GM12878 (cell line): Measurements from ENCODE around the gene BBS10. TPM values are rescaled to one million over a fixed set of nuclear protein-coding genes. Genes with fewer than 3 reads are reported as not detected.

Experiments used
- ATAC-seq: fragments of 200-7000 bp; cut with Tn5 transposase; 3 replicates; pipeline ENCODE4 v1.9.1; 2020; ENCODE audit warnings: mild to moderate bottlenecking, moderate library complexity
- BruUV-seq: library from RNA; stranded (reverse); fragments of 400-500 nt; replicated peaks from 2 replicates; lab custom pipeline; 2021; lab: Mats Ljungman, UMichigan
- CTCF ChIA-PET: fragments of 300-600 bp; sonication (Branson Sonifier 250); formaldehyde crosslinking; extraction: SDS; loops from one replicate; lab custom pipeline; 2021; ENCODE audit warnings: inconsistent platforms; lab: Yijun Ruan, JAX
- POLR2A ChIA-PET: fragments of 350-600 bp; formaldehyde crosslinking; extraction: SDS; loops from one replicate; lab custom pipeline; 2021; ENCODE audit warnings: inconsistent platforms; lab: Charles Lee
- RAD21 ChIA-PET: fragments of 300-600 bp; sonication (Branson Sonifier 250); formaldehyde crosslinking; loops from one replicate; lab custom pipeline; 2023; ENCODE audit warnings: antibody characterized with exemption; ENCODE audit not compliant: unreplicated experiment; lab: Charles Lee
- SMC1A ChIA-PET: fragments of 300-600 bp; sonication (Branson Sonifier 250); formaldehyde crosslinking; loops from one replicate; lab custom pipeline; 2023; ENCODE audit not compliant: unreplicated experiment, uncharacterized antibody; lab: Charles Lee
- DNase-seq: peaks from one replicate; pipeline ENCODE4 v3.0.0-alpha.2; 2011; ENCODE audit warnings: low read depth, low spot score
- FAIRE-seq: peaks from 3 replicates; lab custom pipeline; 2011; peaks lifted over from hg19 to GRCh38; lab: Jason Lieb, UNC
- H2AFZ ChIP-seq: 2 replicates; pipeline ENCODE4 v1.6.0; 2011; ENCODE audit warnings: low read depth, low read length, control low read depth; ENCODE audit not compliant: control insufficient read depth
- H3K27ac ChIP-seq: 2 replicates; pipeline ENCODE4 v1.5.1; 2011; ENCODE audit warnings: control low read depth; ENCODE audit not compliant: control insufficient read depth, insufficient read depth
- H3K27me3 ChIP-seq, 2 experiments: replicated peaks in 1 of 2; 2 replicates each; pipeline versions ENCODE4 v1.6.0 to v1.6.1; 2011; ENCODE audit warnings: low read length in 1 of 2; ENCODE audit not compliant: control insufficient read depth in 2 of 2, insufficient read depth in 2 of 2
- H3K36me3 ChIP-seq, 2 experiments: 2 replicates each; pipeline ENCODE4 v1.5.1; 2011; ENCODE audit warnings: low read length in 1 of 2; ENCODE audit not compliant: control insufficient read depth in 2 of 2, insufficient read depth in 2 of 2
- H3K4me1 ChIP-seq: 2 replicates; pipeline ENCODE4 v1.6.1; 2011; ENCODE audit warnings: mild to moderate bottlenecking, low read length, moderate library complexity, mixed read lengths; ENCODE audit not compliant: control insufficient read depth, insufficient read depth
- H3K4me2 ChIP-seq: 2 replicates; pipeline ENCODE4 v1.6.0; 2011; ENCODE audit warnings: control low read depth; ENCODE audit not compliant: control insufficient read depth, insufficient read depth
- H3K4me3 ChIP-seq: fragments of 200-600 bp; sonication (generic); 2 replicates; pipeline ENCODE4 v1.5.1; 2016
- H3K79me2 ChIP-seq: 2 replicates; pipeline ENCODE4 v1.6.0; 2011; ENCODE audit warnings: low read length; ENCODE audit not compliant: control insufficient read depth, insufficient read depth
- H3K9ac ChIP-seq: 2 replicates; pipeline ENCODE4 v1.8.0; 2011; ENCODE audit warnings: low read length, control low read depth, mixed read lengths; ENCODE audit not compliant: control insufficient read depth, insufficient read depth
- H3K9me3 ChIP-seq: replicated peaks from 3 replicates; pipeline ENCODE4 v1.5.1; 2011; ENCODE audit warnings: mild to moderate bottlenecking, low read length; ENCODE audit not compliant: control insufficient read depth, insufficient read depth
- H4K20me1 ChIP-seq: 2 replicates; pipeline ENCODE4 v1.6.0; 2011; ENCODE audit not compliant: control insufficient read depth, insufficient read depth
- CBX5 ChIP-seq: sonication (generic); IDR thresholded peaks from 2 replicates; pipeline ENCODE4 v1.6.1; 2016; ENCODE audit warnings: low read depth, moderate library complexity, mild to moderate bottlenecking, inconsistent platforms
- E2F8 ChIP-seq: fragments of 450-650 bp; IDR thresholded peaks from 2 replicates; pipeline ENCODE4 v1.6.1; 2018; ENCODE audit warnings: mild to moderate bottlenecking, low read depth, moderate library complexity; ENCODE audit not compliant: partially characterized antibody
- ESRRA ChIP-seq: IDR thresholded peaks from 2 replicates; pipeline ENCODE4 v1.6.1; 2012; ENCODE audit warnings: mild to moderate bottlenecking, low read length, improper control_type of control experiment
- IRF5 ChIP-seq: fragments of 450-650 bp; IDR thresholded peaks from 2 replicates; pipeline ENCODE4 v1.6.1; 2017; ENCODE audit warnings: borderline replicate concordance
- NFYA ChIP-seq: IDR thresholded peaks from 2 replicates; pipeline ENCODE4 v1.6.1; 2011; ENCODE audit warnings: low read depth, mild to moderate bottlenecking, low read length, improper control_type of control experiment, borderline replicate concordance
- PRDM15 ChIP-seq: fragments of 450-650 bp; formaldehyde crosslinking; IDR thresholded peaks from 2 replicates; pipeline ENCODE4 v1.4.0; 2020; ENCODE audit warnings: mild to moderate bottlenecking, moderate library complexity
- TAF1 ChIP-seq: IDR thresholded peaks from 2 replicates; pipeline ENCODE4 v1.6.1; 2011; ENCODE audit warnings: mild to moderate bottlenecking, low read depth, low read length, borderline replicate concordance
- YY1 ChIP-seq: IDR thresholded peaks from 2 replicates; pipeline ENCODE4 v1.6.1; 2011; ENCODE audit warnings: low read depth, mild to moderate bottlenecking, low read length
- WGBS: methylation state at CpG from one replicate; pipeline ENCODE4 v1.1.6; 2016; ENCODE audit warnings: low lambda C conversion rate; ENCODE audit not compliant: insufficient replicate concordance, insufficient coverage; ENCODE audit errors: missing lambda C conversion rate; 5-methylcytosine and 5-hydroxymethylcytosine counted together
- in situ Hi-C: fragments of 300-500 bp; cut with MboI; formaldehyde crosslinking; loops from 9 replicates; pipeline ENCODE4 v1.14.3; 2018; ENCODE audit warnings: mixed read lengths
- intact Hi-C: fragments of 100-400 bp; cut with micrococcal nuclease; formaldehyde crosslinking; loops from one replicate; pipeline ENCODE4 v1.14.2; 2022; ENCODE audit not compliant: unreplicated experiment
- polyA plus RNA-seq, 11 experiments: library from polyadenylated mRNA; depleted of rRNA in 4 of 11; unstranded in 6 of 11; stranded (reverse) in 5 of 11; fragments of >200 nt; fragmentation: Nextera tagmentation in 4 of 11; fragmentation: Illumina TruSeq in 1 of 11; extraction: Ambion mirVana in 4 of 11; extraction: Trizol in 1 of 11; gene quantifications; 1 replicate in 1 of 11; 2 replicates in 10 of 11; pipeline versions ENCODE4 v1.2.1 to v1.2.3, GENCODE V29; 2011 to 2016; ENCODE audit warnings: inconsistent platforms in 2 of 11, missing spikeins in 2 of 11, low read depth in 1 of 11
- total RNA-seq, 4 experiments: library from RNA; depleted of rRNA in 3 of 4; stranded (reverse); fragments of >200 nt in 3 of 4; fragmentation: Illumina TruSeq in 1 of 4; extraction: Trizol in 1 of 4; gene quantifications; 2 replicates each; pipeline versions ENCODE4 v1.2.1 to v1.2.3, GENCODE V29; 2013 to 2021
- TF ChIP-seq, protein P1 (sequence below): fragments of 450-650 bp; IDR thresholded peaks from 2 replicates; pipeline ENCODE4 v1.6.1; 2017; ENCODE audit warnings: mild to moderate bottlenecking, moderate library complexity

BBS10 gene
- total and polyA plus RNA-seq, 10 of the 15 experiments (the other 5 are each of a cell fraction or from before 2014, with no cell fraction given), result 1.2 to 9.8 (median 5.9) TPM

DNA sequence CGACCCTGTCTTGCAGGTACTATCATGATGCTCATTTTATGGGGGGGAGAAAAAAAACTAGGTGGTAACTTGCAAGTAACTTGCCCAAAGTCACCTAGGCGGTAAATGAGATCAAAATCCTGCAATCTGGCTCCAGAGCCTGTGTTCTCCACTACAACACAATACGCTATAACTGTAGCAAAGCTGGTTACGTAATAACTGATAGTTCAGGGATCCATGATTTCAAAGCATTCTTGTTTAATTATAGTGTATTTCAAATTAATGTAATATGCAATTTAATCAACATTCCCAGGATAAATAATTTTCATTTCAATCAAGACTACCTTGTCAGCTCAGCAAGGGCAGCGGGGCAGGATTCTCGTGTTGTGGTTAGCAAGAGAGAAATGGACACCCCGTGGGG is 31.7 kb downstream of the BBS10 start (continued):
- no peak for TF ChIP-seq E2F8
- TF ChIP-seq, protein P1, sequence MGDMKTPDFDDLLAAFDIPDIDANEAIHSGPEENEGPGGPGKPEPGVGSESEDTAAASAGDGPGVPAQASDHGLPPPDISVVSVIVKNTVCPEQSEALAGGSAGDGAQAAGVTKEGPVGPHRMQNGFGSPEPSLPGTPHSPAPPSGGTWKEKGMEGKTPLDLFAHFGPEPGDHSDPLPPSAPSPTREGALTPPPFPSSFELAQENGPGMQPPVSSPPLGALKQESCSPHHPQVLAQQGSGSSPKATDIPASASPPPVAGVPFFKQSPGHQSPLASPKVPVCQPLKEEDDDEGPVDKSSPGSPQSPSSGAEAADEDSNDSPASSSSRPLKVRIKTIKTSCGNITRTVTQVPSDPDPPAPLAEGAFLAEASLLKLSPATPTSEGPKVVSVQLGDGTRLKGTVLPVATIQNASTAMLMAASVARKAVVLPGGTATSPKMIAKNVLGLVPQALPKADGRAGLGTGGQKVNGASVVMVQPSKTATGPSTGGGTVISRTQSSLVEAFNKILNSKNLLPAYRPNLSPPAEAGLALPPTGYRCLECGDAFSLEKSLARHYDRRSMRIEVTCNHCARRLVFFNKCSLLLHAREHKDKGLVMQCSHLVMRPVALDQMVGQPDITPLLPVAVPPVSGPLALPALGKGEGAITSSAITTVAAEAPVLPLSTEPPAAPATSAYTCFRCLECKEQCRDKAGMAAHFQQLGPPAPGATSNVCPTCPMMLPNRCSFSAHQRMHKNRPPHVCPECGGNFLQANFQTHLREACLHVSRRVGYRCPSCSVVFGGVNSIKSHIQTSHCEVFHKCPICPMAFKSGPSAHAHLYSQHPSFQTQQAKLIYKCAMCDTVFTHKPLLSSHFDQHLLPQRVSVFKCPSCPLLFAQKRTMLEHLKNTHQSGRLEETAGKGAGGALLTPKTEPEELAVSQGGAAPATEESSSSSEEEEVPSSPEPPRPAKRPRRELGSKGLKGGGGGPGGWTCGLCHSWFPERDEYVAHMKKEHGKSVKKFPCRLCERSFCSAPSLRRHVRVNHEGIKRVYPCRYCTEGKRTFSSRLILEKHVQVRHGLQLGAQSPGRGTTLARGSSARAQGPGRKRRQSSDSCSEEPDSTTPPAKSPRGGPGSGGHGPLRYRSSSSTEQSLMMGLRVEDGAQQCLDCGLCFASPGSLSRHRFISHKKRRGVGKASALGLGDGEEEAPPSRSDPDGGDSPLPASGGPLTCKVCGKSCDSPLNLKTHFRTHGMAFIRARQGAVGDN, result no peak
- no peak for TF ChIP-seq TAF1
- TF ChIP-seq CBX5, result no peak
- no peak for TF ChIP-seq YY1

- no peaks in the 10 kb centered on the region; a peak in 1 of 4 replicates for H3K27me3 ChIP-seq
- ATAC-seq (no peak), DNase-seq (no peak), FAIRE-seq (no peak)
- no peaks in the 10 kb centered on the region for H3K4me1 ChIP-seq
- intact Hi-C loops (no loop called here), in situ Hi-C loops (no loop called here)
- SMC1A ChIA-PET, result no interaction called here
- H4K20me1 ChIP-seq, result no peaks in the 10 kb centered on the region
- RAD21 ChIA-PET, result no interaction called here
- H3K79me2 ChIP-seq, result no peaks in the 10 kb centered on the region
- H3K4me2 ChIP-seq, result no peak overlapping the region
- H3K9me3 ChIP-seq, result no peaks in the 10 kb centered on the region
- no peak overlapping the region for H2AFZ ChIP-seq
- H3K4me3 ChIP-seq, result no peak overlapping the region
- no peak overlapping the region for H3K27ac ChIP-seq
- no peaks in the 10 kb centered on the region for H3K36me3 ChIP-seq
- 44% methylated on average over 6 of the region's 9 CpGs for WGBS
- CTCF ChIA-PET, result no interaction called here
- no peak overlapping the region for H3K9ac ChIP-seq
- POLR2A ChIA-PET, result no interaction called here
- BruUV-seq, result no TSS peak
- TF ChIP-seq NFYA (no peak), ESRRA (no peak), PRDM15 (CRISPR knock-in tag) (no peak), IRF5 (no peak)
Measured at GRCh38 chr12:76313299-76313698, 34.9 kb downstream of the BBS10 start.
